GM12892 (cell line): ENCODE results near the gene BRSK1.
"Not testable (repeated sequence)": the region's sequence is repeated elsewhere in the genome, so short reads cannot be mapped to it uniquely, and the experiment has no call there.

ENCODE experiments used
- DNase-seq: peaks from one replicate; pipeline ENCODE4 v3.0.0; 2011; ENCODE audit not compliant: insufficient read length
- FAIRE-seq: peaks from 2 replicates; lab custom pipeline; 2011; peaks lifted over from hg19 to GRCh38; lab: Jason Lieb, UNC
- POLR2A ChIP-seq: IDR thresholded peaks from 2 replicates; pipeline ENCODE4 v1.6.1; 2011; ENCODE audit warnings: low read depth, low read length, control low read depth
- POLR2AphosphoS5 ChIP-seq: IDR thresholded peaks from 2 replicates; pipeline ENCODE4 v1.6.1; 2011; ENCODE audit warnings: low read depth, low read length, control low read depth
- TAF1 ChIP-seq: IDR thresholded peaks from 2 replicates; pipeline ENCODE4 v1.6.1; 2011; ENCODE audit warnings: low read depth, mild to moderate bottlenecking, control low read depth, low read length, borderline replicate concordance

The BRSK1 gene

DNA sequence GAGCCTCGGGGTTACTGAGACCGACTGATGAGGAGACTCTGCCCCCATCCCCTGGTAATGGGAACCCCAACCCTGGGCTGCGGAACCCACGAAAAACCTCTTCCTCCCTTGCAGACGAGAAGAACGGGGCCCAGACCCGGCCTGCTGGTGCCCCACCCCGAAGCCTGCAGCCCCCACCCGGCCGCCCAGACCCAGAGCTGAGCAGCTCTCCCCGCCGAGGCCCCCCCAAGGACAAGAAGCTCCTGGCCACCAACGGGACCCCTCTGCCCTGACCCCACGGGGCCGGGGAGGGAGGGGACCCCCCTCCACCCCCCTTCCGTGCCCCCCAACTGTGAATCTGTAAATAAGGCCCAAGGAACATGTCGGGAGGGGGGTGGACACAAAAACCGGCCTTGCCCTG, 28.0 kb downstream of the BRSK1 start:
- TF ChIP-seq POLR2A, result no peak
- no peak for TF ChIP-seq POLR2AphosphoS5
- TF ChIP-seq TAF1, result no peak
- no peak for FAIRE-seq
- no peak for DNase-seq

DNA sequence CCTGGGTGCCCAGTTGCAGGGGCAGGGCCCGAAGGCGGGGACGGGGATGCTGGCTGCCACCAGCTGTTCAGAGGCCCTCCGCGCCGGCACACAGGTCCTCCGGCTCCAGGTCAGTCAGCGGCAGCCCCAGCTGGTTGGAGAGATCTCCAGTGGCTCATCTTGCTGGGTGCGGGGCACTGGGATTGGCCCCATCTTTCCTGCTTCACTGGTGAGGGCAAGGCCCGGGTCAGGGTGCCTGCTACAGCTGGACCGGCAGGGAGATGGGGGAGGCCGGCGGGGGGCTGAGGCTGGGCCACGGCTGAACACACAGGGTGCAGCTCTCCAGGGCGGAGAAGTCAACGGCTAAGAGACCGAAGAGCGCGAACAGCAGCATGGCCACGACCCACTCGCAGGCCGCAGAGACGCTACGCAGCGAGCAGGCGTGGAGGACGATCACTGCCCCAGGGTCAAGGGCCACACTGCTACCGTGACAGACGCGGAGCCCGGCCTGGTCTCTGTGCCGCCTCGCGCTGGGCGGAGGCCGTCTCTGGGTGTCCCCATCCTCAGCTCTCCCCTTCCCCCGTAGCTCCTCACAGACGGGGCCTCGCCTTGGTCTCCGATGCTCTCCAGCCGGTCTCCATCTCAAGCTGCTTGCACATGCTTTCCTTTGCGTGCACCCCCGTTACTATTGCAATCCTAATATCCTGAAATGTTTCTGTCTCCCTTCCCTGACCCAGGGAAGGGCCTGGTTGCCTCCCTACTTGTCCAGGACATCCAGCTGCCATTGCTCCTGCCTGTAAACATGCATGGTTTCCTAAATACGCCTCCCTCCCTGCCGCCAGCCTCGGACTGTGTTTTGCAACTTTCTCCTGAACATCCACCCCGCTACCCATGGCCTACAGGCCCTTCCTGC, 29.1 kb downstream of the BRSK1 start:
- no peak for DNase-seq
- TF ChIP-seq POLR2AphosphoS5 (no peak), TAF1 (no peak), POLR2A (no peak)
- FAIRE-seq, result no peak

DNA sequence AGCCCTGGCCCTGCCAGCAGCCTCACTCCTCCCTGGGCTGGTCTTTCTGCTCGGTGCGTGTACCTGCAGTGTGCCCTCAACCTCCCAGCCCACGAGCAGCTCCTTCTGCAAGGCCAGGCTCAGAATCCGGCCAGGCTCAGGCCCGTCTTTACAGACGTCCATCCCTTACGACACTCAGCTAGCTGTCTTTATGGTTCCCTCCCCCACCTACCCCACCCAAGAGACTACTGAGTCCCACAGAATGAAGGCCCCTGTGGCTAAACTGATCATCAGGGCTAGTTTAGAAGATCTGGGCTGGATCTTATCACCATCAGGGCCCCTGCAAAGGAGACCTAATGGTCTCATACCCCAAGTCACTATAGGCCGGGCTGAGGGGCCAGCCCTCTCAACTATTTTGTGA, 30.6 kb downstream of the BRSK1 start:
- DNase-seq (no peak), FAIRE-seq (no peak)
- TF ChIP-seq TAF1 (no peak), POLR2A (no peak), POLR2AphosphoS5 (no peak)

DNA sequence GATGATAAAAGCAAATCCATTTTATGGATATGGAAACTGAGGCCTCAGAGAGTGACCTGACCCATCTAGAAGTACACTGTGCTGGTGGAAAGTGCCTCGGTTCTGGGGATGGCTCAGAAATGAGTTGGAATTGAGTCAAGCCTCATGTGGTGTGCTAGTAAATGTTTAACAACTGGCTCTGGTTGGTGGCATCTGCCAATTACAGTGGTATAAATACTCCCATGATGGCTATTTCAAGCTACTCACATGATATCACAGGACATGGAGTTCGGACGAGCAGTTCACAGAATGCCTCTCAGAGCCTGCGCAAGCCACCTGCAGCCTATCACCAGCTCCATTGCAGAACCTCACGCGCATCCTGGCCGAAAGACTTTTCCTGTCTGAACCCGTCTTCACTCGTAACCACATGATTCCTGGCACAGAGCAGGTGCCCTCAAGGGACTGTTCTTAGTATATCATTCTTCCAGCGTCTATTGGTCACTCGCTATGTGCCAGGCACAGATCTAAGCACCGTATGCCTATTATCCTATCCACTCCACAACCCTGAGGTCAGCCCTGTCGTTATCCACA, 32.2 kb downstream of the BRSK1 start:
- TF ChIP-seq POLR2AphosphoS5 (no peak), TAF1 (no peak), POLR2A (no peak)
- DNase-seq (no peak), FAIRE-seq (no peak)

DNA sequence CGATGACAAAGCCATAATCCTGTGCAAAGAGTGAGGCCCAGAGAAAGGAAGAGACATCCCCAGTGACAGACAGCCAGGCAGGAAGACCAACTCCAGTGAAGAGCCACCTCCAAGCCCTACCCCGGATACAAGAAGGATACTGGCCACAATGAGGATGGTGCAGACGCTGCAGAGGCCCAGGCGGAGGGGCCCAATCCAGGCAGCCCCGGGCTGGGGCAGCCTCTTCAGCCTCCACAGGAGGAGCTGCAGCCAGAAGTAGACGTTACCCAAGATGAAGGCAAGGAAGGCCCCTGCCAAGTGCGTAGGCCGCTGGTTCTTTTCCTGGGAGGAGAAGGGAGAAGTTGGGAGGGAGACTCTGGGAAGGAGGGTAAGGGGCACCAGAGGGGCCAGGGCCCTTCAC, 32.8 kb downstream of the BRSK1 start:
- no peak for DNase-seq
- no peak for TF ChIP-seq POLR2AphosphoS5
- TF ChIP-seq TAF1, result no peak
- no peak for TF ChIP-seq POLR2A
- no peak for FAIRE-seq

DNA sequence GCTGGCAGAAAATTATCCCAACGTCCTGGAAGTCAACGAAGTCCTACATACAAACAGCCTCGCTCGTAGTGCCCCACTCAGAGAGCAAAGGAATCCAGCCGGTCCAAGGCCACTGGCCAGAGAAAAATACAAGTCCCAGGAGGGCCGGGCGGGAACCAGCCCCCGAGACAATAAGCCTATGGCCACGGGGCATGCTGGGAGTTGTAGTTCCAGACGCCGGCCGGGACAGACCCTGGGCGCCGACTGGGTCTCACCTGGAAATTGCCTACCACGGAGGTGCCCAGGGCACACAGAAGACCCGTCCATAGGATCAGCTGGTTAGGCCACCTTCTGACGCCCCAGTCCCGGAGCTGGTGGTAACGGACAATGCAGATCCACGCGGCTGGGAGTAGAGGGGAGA, 36.0 kb downstream of the BRSK1 start:
- no peak for FAIRE-seq
- DNase-seq, result peak; percentile 60
- TF ChIP-seq POLR2A (no peak), POLR2AphosphoS5 (no peak), TAF1 (no peak)

DNA sequence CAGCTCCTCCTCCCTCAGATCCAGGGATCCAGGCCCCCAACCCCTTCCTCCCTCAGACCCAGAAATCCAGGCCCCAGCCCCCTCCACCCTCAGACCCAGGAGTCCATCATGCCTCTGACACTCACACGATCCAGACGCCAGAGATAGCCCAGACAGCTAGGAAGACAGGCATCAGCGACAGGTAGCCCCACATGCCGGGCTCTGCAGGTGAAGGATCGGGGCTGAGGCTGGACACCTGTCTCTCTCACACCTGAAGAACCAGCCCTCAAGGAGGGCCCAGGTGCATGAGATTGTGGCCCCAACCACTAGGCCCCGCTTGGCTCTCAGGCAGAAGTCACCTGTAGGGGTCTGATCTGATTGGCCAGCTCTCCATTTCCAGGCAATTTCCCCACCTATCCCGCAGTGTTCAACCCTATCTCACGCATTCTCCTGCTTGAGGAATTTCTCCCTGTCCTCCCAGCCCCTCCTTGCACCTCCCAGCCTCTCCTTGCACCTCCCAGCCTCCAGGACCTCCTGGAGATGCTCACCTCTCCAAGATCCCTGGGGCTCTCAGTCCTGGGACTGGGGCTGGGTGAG, 37.1 kb downstream of the BRSK1 start:
- TF ChIP-seq POLR2AphosphoS5 (no peak), POLR2A (no peak), TAF1 (no peak)
- FAIRE-seq (no peak), DNase-seq (no peak)

DNA sequence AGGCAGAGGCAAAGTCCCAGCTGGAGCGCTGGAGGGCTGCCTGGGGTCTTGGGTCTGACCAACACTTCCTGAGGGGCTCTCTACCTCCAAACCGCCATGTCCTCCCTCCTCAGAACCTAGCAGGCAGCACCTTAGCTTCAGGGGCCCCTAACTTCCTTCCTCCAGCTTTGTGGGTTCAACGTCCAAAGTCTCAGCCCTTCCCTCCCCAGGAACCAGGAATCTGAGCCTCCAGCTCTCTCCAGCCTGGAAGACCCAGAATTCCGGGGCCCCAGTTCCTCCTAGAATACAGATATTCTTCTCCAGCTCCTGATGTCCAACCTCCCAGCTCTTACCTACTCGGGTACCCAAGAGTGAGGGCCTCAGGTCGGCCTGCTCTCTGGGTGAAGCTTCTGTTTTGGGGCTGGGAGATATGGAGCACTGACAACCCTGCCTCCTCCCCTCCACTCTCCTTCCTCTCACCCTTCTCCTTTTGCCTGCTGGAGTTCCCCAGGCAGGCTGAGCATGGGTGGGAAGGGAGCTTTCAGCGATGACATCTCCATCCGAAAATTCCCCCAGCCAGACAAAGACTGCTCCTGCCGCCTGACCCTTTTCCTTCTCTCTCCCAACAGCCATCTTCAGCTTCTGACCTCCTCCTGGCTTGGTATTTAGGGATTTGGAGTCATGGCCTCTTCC, 37.8 kb downstream of the BRSK1 start:
- no peak for FAIRE-seq
- no peak for TF ChIP-seq POLR2AphosphoS5
- TF ChIP-seq TAF1, result no peak
- TF ChIP-seq POLR2A, result no peak
- no peak for DNase-seq

DNA sequence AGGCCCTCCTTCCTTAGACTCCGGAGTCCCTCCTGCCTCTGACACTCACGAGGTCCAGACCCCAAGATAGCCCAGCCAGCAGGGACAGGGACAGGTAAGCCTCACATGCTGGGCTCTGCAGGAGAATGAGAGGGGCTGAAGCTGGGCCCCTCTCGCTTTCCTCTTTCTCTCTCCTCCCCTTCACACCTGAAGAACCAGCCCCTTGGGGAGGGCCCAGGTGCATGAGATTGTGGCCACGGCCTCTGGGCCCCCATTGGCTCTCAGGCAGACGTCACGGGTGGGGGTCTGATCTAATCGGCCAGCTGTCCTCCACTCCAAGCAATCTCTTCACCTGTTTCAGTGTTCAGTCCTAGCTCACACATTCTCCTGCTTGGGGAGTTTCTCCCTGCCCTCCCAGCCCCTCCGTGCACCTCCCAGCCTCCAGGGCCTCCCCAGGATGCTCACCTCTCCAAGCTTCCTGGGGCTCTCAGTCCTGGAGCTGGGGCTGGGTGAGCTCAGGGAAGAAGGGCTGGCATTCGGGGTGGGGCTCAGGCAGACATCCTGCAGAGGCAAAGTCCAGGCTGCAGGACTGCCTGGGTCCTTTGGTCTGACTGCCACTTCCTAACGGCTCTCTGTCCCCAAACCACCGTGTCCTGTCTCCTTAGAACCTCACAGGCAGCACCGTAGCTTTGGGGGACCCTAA, 38.5 kb downstream of the BRSK1 start:
- TF ChIP-seq TAF1 (no peak), POLR2AphosphoS5 (no peak), POLR2A (no peak)
- FAIRE-seq, result no peak

DNA sequence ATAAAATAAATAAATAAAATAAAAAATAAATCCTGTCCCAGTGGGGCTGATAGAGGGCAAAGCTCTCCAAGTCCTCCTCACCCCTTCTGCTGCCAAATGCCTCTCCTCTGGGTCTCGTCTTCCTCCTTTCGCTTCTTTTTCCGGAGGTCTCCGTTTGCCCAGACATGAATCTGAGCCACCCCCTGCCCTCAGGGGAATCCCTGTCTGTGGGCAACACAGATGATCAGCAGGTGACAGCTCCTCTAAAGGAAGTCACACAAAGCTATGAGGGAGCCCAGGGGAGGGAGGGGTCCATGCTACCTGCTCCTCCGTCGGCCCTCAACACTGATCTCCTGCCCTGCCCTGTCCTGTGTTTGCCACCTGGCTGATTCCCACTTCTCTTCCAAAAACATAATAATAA, 40.9 kb downstream of the BRSK1 start:
- TF ChIP-seq POLR2AphosphoS5, result no peak
- no peak for TF ChIP-seq TAF1
- TF ChIP-seq POLR2A, result no peak
- no peak for DNase-seq
- no peak for FAIRE-seq

More for the DNA sequence above, 38.5 kb downstream of the BRSK1 start:
- no peak for DNase-seq

DNA sequence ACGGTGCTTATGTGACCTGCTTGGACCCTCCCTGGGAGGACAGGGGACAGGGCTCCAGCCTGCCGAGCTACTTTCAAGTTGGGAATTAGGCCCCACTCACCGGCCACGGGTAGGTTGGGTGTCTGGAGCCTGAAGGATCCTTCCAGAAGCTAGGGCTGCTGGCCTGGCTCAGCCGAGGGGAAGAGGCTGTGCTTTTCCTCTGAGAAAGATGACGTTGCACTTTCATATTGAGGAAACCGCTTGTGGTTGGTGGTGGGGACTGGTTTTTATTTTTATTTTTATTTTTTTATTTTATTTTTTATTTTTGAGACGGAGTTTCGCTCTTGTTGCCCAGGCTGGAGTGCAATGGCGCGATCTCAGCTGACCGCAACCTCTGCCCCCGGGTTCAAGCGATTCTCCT, 41.4 kb downstream of the BRSK1 start, which contains the start of gene TMEM150B:
Gene TMEM150B (minus strand): TSS at position 170 of the 400 bp plus-strand sequence. CDS start 4,305 bp downstream, outside the sequence.
- DNase-seq, result no peak
- FAIRE-seq, result no peak
- TF ChIP-seq POLR2A (no peak), POLR2AphosphoS5 (no peak), TAF1 (no peak)

DNA sequence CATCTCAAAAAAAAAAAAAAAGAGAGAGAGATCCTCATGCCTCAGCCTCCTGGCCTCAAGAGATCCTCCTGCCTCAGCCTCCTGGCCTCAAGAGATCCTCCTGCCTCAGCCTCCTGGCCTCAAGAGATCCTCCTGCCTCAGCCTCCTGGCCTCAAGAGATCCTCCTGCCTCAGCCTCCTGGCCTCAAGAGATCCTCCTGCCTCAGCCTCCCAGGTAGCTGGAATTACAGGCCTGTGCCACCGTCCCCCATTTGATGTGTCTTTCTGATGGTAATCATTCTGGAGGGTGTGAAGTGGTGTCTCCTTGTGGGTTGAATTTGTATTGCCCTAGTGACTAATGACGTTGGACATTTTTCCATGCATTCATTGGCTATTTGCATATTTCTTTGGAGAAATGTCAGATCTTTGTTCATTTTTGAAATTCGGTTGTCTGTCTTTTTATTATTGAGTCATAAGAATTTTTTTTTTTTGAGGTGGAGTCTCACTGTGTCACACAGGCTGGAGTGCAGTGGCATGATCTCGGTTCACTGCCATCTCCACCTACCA, 45.0 kb downstream of the BRSK1 start:
- DNase-seq, FAIRE-seq: not testable (repeated sequence)

DNA sequence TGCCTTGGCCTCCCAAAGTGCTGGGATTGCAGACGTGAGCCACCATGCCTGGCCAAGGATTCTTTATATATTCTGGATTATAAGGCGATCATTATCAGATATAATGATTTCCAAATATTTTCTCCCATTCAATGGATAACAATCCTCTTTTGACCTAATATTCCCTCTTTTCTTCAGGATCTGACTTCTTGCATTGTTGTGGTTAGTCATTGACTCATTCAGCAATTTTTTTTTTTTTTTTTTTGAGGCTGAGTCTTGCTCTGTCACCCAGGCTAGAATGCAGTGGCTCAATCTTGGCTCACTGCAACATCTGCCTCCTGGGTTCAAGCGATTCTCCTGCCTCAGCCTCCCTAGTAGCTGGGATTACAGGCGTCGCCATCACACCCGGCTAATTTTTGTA, 46.0 kb downstream of the BRSK1 start:
- not testable (repeated sequence) for FAIRE-seq, DNase-seq
